DND-41 (cell line): ENCODE results near the gene ZNF316.

Source experiments
- EZH2 ChIP-seq: IDR thresholded peaks from 3 replicates; pipeline ENCODE4 v1.6.1; 2012; ENCODE audit warnings: borderline replicate concordance, low read depth, mild to moderate bottlenecking, moderate library complexity, low read length, inconsistent platforms; ENCODE audit not compliant: severe bottlenecking
- TF ChIP-seq, protein P1 (sequence below): IDR thresholded peaks from 2 replicates; pipeline ENCODE4 v1.5.1; 2012; ENCODE audit warnings: borderline replicate concordance, low read length, moderate library complexity, mild to moderate bottlenecking; ENCODE audit not compliant: poor library complexity, severe bottlenecking; ENCODE audit errors: extremely low read depth

DNA sequence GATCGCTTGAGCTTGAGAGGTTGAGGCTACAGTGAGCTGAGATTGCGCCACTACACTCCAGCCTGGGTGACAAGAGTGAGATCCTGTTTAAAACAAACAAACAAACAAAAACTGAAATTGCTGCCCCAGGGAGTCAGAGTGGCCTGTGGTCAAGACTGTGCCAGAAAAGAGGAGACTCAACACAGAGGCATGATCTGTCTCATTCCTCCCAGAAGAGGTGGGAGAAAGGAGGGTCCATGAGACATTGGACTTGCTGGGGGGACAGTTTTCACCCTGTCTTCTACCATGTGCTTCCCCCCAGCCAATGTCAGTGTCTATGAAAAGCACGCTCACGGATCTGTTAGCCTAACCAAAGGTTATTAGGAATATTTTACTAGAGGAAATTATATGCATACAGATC, 18.5 kb upstream of the ZNF316 start:
- TF ChIP-seq, protein P1, sequence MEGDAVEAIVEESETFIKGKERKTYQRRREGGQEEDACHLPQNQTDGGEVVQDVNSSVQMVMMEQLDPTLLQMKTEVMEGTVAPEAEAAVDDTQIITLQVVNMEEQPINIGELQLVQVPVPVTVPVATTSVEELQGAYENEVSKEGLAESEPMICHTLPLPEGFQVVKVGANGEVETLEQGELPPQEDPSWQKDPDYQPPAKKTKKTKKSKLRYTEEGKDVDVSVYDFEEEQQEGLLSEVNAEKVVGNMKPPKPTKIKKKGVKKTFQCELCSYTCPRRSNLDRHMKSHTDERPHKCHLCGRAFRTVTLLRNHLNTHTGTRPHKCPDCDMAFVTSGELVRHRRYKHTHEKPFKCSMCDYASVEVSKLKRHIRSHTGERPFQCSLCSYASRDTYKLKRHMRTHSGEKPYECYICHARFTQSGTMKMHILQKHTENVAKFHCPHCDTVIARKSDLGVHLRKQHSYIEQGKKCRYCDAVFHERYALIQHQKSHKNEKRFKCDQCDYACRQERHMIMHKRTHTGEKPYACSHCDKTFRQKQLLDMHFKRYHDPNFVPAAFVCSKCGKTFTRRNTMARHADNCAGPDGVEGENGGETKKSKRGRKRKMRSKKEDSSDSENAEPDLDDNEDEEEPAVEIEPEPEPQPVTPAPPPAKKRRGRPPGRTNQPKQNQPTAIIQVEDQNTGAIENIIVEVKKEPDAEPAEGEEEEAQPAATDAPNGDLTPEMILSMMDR = no peak
- no peak for TF ChIP-seq EZH2
